Prostate gland (tissue), 2 donors: ENCODE results near the gene PFDN1. TPM values are rescaled to one million over a fixed set of nuclear protein-coding genes. Genes with fewer than 3 reads are reported as not detected.

Experiments
- DNase-seq: peaks from one replicate; pipeline ENCODE4 v3.0.0-alpha.2; 2019; ENCODE audit warnings: low spot score
- H3K27ac ChIP-seq, 2 donors: fragments of 200-600 bp; sonication (generic); 2 replicates each; pipeline ENCODE4 v1.5.1; 2017 to 2019
- H3K27me3 ChIP-seq: fragments of 200-600 bp; sonication (generic); replicated peaks from 2 replicates; pipeline ENCODE4 v1.5.1; 2019; ENCODE audit not compliant: insufficient read depth
- H3K36me3 ChIP-seq, 2 donors: fragments of 200-600 bp; sonication (generic); 1 replicate in 1 of 2; 2 replicates in 1 of 2; pipeline versions ENCODE4 v1.5.1 to v1.8.1; 2017 to 2019
- H3K4me1 ChIP-seq: fragments of 200-600 bp; sonication (generic); replicated peaks from 2 replicates; pipeline ENCODE4 v1.5.1; 2019
- H3K4me3 ChIP-seq, 2 donors: fragments of 200-600 bp; sonication (generic); 2 replicates each; pipeline ENCODE4 v1.5.1; 2017 to 2019
- H3K9me3 ChIP-seq: fragments of 200-600 bp; sonication (generic); 2 replicates; pipeline ENCODE4 v1.5.1; 2017
- CTCF ChIP-seq, 4 experiments: fragments of 200-600 bp in 2 of 4; fragments of 450-650 bp in 2 of 4; sonication (generic) in 2 of 4; IDR thresholded peaks; 1 replicate in 3 of 4; 2 replicates in 1 of 4; pipeline ENCODE4 v1.5.1; 2016 to 2019; ENCODE audit warnings: antibody characterized with exemption in 4 of 4, mild to moderate bottlenecking in 2 of 4, moderate library complexity in 2 of 4
- POLR2A ChIP-seq: fragments of 450-650 bp; IDR thresholded peaks from one replicate; pipeline ENCODE4 v1.6.1; 2016; ENCODE audit warnings: antibody characterized with exemption, mild to moderate bottlenecking
- POLR2AphosphoS5 ChIP-seq: sonication (generic); formaldehyde crosslinking; IDR thresholded peaks from one replicate; pipeline ENCODE4 v1.6.1; 2017; ENCODE audit warnings: antibody characterized with exemption
- WGBS: methylation state at CpG from one replicate; pipeline ENCODE4 v1.1.5; 2018; 5-methylcytosine and 5-hydroxymethylcytosine counted together
- intact Hi-C: fragments of 100-400 bp; cut with DNase I; formaldehyde crosslinking; loops from one replicate; pipeline ENCODE4 v1.14.2; 2022
- total RNA-seq, 2 donors: library from RNA; depleted of rRNA; stranded (reverse); fragments of >200 nt; gene quantifications; one replicate each; pipeline ENCODE4 v1.1.0, GENCODE V29; 2016

Gene PFDN1
- total RNA-seq, 2 donors from 2014 or later = 88.0 to 145 TPM

- Histone ChIP-seq H3K27me3 (no peaks in the 10 kb centered on the region), H3K4me1 (no peaks in the 10 kb centered on the region), H3K36me3 (no peaks in the 10 kb centered on the region), H3K9me3 (no peaks in the 10 kb centered on the region), H3K4me3 (no peak overlapping the region), H3K27ac (peak overlapping the region in 1 of 2 donors; percentile 20)
- intact Hi-C loops = no loop called here
- WGBS = 74% methylated on average over 2 of the region's 2 CpGs
- no peak for DNase-seq
- no peak for TF ChIP-seq CTCF (IDR thresholded peaks at IDR 0.05)
- TF ChIP-seq POLR2AphosphoS5 = no peak
- TF ChIP-seq POLR2A = no peak
Observed at GRCh38 chr5:140294753-140295152, 8.1 kb downstream of the PFDN1 start.

GRCh38 chr5:140293849-140294100 is 9.1 kb downstream of the PFDN1 start:
- intact Hi-C loops = no loop called here
- Histone ChIP-seq H3K9me3 (no peaks in the 10 kb centered on the region), H3K27me3 (no peaks in the 10 kb centered on the region), H3K27ac (peak overlapping the region; percentile 3 to 20), H3K4me3 (no peak overlapping the region), H3K4me1 (no peaks in the 10 kb centered on the region), H3K36me3 (no peaks in the 10 kb centered on the region)
- TF ChIP-seq POLR2AphosphoS5 (no peak), POLR2A (no peak), CTCF (IDR thresholded peaks at IDR 0.05) (no peak)
- 46% methylated on average over 1 of the region's 1 CpG for WGBS
- no peak for DNase-seq

- no peaks in the 10 kb centered on the region for H3K27me3 ChIP-seq
- H3K27ac ChIP-seq = peak overlapping the region; percentile 15 to 59
- H3K4me1 ChIP-seq = no peaks in the 10 kb centered on the region
- no peak overlapping the region for H3K4me3 ChIP-seq
- no peaks in the 10 kb centered on the region for H3K36me3 ChIP-seq
- no peaks in the 10 kb centered on the region for H3K9me3 ChIP-seq
- intact Hi-C loops = no loop called here
- DNase-seq = no peak
- TF ChIP-seq POLR2AphosphoS5 (no peak), CTCF (IDR thresholded peaks at IDR 0.05) (no peak), POLR2A (no peak)
- 49% methylated on average over 4 of the region's 4 CpGs for WGBS
Observed at GRCh38 chr5:140293091-140293848, 9.6 kb downstream of the PFDN1 start.

DNA sequence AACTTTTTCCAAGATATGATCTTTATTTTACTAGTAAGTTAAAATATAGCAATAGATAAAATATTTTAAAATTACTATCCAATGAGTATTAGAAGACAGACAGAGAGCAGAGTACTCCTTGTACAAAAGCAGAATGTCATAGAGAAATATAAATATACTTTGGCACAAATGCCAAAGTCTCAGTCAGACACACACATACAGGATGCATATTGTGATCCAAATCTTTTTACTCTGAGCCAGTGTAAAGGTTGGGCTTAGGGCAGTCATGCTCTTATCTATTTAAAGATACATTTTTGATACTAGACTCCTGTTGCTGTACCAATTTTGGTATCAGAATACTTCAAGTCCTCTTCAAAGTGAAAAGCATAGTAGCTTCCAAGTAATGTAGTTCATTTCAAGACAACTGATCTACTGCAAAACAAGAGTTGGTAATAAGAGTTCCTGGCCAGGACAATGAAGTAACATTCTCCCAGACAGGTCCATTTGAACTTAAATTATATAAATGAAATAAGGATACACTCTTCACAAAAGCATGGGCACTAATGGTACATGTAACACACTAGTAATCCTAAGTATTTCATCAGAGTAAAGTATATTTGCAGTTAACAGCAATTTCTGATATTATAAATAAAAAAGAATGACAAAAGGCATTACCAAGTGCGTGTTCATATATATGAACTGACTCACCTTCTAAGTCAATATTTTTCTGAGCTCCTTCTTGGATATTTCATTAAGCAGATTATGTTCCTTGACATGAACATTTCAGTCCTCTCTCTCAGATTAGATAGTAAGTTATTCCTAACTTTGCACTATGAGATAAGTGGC is 10.5 kb downstream of the PFDN1 start:
- intact Hi-C loops = no loop called here
- Histone ChIP-seq H3K27ac (peak overlapping the region; percentile 15 to 59), H3K4me1 (no peaks in the 10 kb centered on the region), H3K27me3 (no peaks in the 10 kb centered on the region), H3K36me3 (no peaks in the 10 kb centered on the region), H3K4me3 (no peak overlapping the region), H3K9me3 (no peaks in the 10 kb centered on the region)
- DNase-seq = no peak
- 70% methylated on average over 1 of the region's 1 CpG for WGBS
- TF ChIP-seq POLR2AphosphoS5 (peak; percentile 49), POLR2A (no peak), CTCF (IDR thresholded peaks at IDR 0.05) (no peak)
